ENCODE measurements around the gene KCNK5. TPM values are rescaled to one million over a fixed set of nuclear protein-coding genes. Genes with fewer than 3 reads are reported as not detected.

KCNK5 gene
- total RNA-seq, 2 donors from 2014 or later, result 6.1 to 8.9 TPM

DNA sequence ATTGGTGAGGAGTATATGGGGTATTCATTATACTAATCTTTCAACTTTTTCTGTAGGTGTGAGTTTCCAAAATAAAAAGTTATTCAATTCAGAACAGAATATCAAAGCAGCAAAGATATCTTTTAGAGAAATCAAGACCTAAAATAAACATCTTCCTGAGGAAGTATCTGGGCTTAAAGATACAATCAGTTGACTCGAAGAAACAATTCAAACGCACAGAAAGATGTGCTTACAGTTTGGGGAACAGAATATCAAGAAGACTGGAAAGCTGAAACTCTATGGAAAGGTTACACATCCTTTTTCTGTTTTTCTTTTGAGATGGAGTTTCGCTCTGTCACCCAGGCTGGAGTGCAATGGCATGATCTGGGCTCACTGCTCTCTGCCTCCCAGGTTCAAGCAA, 78.1 kb downstream of the KCNK5 start:
- Mint-ChIP-seq H3K27ac (no peak overlapping the region), H3K4me3 (no peak overlapping the region), H3K9me3 (no peaks in the 10 kb centered on the region), H3K36me3 (ENCODE audit: low read depth) (no peaks in the 10 kb centered on the region), H3K27me3 (peaks cover 37% of the 10 kb centered on the region), H3K4me1 (peaks cover 12% of the 10 kb centered on the region)
- no peak for ATAC-seq (replicated peaks)

DNA sequence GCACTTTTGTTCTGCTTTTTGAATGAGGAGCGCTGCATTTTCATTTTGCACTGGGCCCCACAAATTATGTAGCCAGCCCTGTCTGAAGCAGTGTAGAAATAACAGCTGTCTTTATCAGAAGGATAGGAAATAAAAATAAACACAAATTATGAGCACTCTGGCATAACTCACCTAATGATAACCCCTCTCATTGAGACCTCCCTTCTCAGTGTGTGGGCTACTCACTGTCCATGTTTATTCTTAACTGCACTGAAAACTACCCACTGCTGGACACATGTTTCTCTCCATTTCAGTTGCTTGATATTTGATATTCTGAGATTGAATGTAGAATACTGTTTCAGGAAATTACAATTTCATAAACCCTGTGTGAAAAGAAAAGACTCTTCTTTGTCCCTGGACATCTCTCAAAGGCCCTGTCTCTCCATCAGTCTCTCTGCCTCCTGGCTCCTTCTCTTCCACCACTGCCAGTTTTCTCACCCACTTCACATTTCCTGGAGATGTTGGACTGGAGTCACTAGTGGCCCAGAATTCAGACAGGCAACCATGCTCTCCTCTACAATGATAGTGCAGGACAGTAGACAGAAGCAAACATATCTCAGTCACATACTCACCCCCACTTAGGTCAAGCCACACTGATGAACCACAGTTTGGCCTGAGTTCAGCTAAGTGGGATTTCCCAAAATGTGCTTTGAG, 84.6 kb downstream of the KCNK5 start:
- H3K27me3 Mint-ChIP-seq, result peaks cover 38% of the 10 kb centered on the region
- H3K27ac Mint-ChIP-seq, result no peak overlapping the region
- H3K36me3 Mint-ChIP-seq (ENCODE audit: low read depth), result no peaks in the 10 kb centered on the region
- ATAC-seq (replicated peaks), result no peak
- H3K9me3 Mint-ChIP-seq, result peaks cover 3% of the 10 kb centered on the region
- H3K4me3 Mint-ChIP-seq, result no peak overlapping the region
- no peaks in the 10 kb centered on the region for H3K4me1 Mint-ChIP-seq

DNA sequence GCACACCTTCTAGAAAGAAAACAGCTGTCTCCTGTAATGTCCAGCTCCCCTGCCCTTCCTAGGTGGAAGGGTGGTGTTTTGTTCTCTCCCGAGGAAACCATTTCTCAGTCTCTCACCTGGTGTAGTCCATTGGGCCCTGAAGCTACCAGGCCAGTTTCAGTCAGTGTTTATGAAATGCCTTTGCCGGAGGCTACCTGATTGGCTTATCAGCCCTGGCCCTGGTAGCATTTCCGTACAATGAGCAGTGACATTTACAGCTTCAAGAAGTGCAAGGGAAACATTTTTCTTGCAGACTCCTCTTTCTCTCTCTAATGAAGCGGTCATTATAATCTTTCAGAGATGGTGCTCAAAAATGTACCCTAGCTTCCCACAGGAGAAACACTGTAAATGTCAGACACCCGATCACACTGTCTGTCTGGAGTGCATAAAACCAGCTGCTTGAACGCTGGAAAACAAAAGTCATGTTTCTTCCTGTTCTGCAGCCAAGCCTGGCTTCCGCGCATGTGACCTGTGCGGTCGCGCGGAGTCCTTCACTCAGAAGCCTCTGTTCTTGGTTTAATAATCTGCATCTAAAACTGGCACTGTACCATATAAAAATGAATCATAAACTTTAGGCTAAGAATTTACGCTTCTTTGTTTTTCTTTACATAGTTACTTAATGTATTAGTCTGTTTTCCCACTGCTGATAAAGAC, 85.9 kb downstream of the KCNK5 start:
- no peaks in the 10 kb centered on the region for H3K4me1 Mint-ChIP-seq
- peaks cover 3% of the 10 kb centered on the region for H3K9me3 Mint-ChIP-seq
- no peak overlapping the region for H3K27ac Mint-ChIP-seq
- H3K4me3 Mint-ChIP-seq, result no peak overlapping the region
- H3K36me3 Mint-ChIP-seq (ENCODE audit: low read depth), result no peaks in the 10 kb centered on the region
- H3K27me3 Mint-ChIP-seq, result peaks cover 32% of the 10 kb centered on the region
- ATAC-seq (replicated peaks), result no peak

DNA sequence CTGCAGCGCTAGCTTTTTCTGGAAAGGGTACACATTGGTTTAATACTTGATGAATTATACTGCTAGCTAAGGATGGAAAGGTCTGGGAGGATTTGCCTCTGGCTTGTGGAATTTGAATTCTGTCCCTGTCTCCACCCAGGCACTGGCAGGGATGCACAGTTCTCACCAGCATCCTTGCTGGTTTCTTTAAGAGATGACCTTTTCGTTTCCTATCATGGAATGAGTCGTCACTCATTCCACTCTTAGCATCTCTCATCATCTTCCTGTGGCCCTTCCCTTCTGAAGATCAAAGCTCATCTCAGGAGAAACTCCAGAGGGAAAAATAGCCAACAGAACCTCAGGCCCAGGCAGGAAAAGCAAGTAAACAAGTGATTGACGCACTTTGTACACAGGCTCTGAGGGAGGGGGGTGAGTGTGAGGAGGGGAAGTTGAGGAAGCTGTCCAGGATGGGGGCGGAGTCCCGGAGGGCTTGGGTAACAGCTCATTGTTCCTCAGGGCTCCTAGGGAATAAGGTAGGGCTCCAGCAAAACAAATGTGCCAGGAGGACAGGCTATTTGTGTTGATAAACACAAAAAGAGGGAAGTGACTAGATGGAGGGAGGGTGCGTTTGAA, 88.6 kb downstream of the KCNK5 start:
- Mint-ChIP-seq H3K27me3 (peaks cover 30% of the 10 kb centered on the region), H3K36me3 (ENCODE audit: low read depth) (no peaks in the 10 kb centered on the region), H3K27ac (no peak overlapping the region), H3K4me3 (no peak overlapping the region), H3K4me1 (no peaks in the 10 kb centered on the region), H3K9me3 (peaks cover 6% of the 10 kb centered on the region)
- no peak for ATAC-seq (replicated peaks)

Other genes with a start within 250 kb of the KCNK5 start
- gene GLP1R, start 180.7 kb downstream of the KCNK5 start, total RNA-seq, result not detected
- gene SAYSD1, start 114.3 kb downstream of the KCNK5 start, total RNA-seq, result 10 to 100 TPM in 1 of 2 donors, 1 to 10 TPM in 1; 7.7 to 10.3 TPM
- gene KCNK17, start 84.9 kb upstream of the KCNK5 start, total RNA-seq, result not detected
- not detected for gene KCNK16, start 93.2 kb upstream of the KCNK5 start, total RNA-seq